SK-N-DZ (cell line): ENCODE data around the gene ITPR1.

ENCODE experiments used
- DNase-seq: peaks from one replicate; pipeline ENCODE4 v3.0.0-alpha.2; 2015; ENCODE audit warnings: low spot score

The ITPR1 gene

GRCh38 chr3:4806535-4807108 lies 313.5 kb downstream of the ITPR1 start:
- DNase-seq: no peak

GRCh38 chr3:4807381-4808280 lies 314.5 kb downstream of the ITPR1 start:
- DNase-seq: no peak

- DNase-seq: no peak
Observed at GRCh38 chr3:4808637-4809036, 315.5 kb downstream of the ITPR1 start.

GRCh38 chr3:4809922-4810321 lies 316.8 kb downstream of the ITPR1 start:
- no peak for DNase-seq

GRCh38 chr3:4812591-4812990 lies 319.4 kb downstream of the ITPR1 start:
- no peak for DNase-seq

- no peak for DNase-seq
Observed at GRCh38 chr3:4813909-4814304, 320.8 kb downstream of the ITPR1 start.

GRCh38 chr3:4814305-4814903 lies 321.3 kb downstream of the ITPR1 start:
- no peak for DNase-seq

GRCh38 chr3:4814904-4815574 lies 321.9 kb downstream of the ITPR1 start:
- DNase-seq: no peak

- no peak for DNase-seq
Observed at GRCh38 chr3:4816306-4816705, 323.2 kb downstream of the ITPR1 start.

GRCh38 chr3:4816718-4817117 lies 323.6 kb downstream of the ITPR1 start:
- DNase-seq: no peak

GRCh38 chr3:4817128-4817527 lies 324.0 kb downstream of the ITPR1 start:
- DNase-seq: no peak

GRCh38 chr3:4818164-4818563 lies 325.0 kb downstream of the ITPR1 start:
- no peak for DNase-seq

- peak; percentile 19 for DNase-seq
Observed at GRCh38 chr3:4818986-4819693, 326.0 kb downstream of the ITPR1 start.

GRCh38 chr3:4819746-4820145 lies 326.6 kb downstream of the ITPR1 start:
- DNase-seq: no peak

GRCh38 chr3:4820296-4821121 lies 327.4 kb downstream of the ITPR1 start:
- DNase-seq: no peak

GRCh38 chr3:4821338-4821737 lies 328.2 kb downstream of the ITPR1 start:
- DNase-seq: no peak

GRCh38 chr3:4821975-4822374 lies 328.8 kb downstream of the ITPR1 start:
- no peak for DNase-seq

- no peak for DNase-seq
Observed at GRCh38 chr3:4822568-4822967, 329.4 kb downstream of the ITPR1 start.

- DNase-seq: no peak
Observed at GRCh38 chr3:4823385-4823784, 330.2 kb downstream of the ITPR1 start.
